ENCODE data around the gene NCBP3.

NCBP3 gene, protein sequence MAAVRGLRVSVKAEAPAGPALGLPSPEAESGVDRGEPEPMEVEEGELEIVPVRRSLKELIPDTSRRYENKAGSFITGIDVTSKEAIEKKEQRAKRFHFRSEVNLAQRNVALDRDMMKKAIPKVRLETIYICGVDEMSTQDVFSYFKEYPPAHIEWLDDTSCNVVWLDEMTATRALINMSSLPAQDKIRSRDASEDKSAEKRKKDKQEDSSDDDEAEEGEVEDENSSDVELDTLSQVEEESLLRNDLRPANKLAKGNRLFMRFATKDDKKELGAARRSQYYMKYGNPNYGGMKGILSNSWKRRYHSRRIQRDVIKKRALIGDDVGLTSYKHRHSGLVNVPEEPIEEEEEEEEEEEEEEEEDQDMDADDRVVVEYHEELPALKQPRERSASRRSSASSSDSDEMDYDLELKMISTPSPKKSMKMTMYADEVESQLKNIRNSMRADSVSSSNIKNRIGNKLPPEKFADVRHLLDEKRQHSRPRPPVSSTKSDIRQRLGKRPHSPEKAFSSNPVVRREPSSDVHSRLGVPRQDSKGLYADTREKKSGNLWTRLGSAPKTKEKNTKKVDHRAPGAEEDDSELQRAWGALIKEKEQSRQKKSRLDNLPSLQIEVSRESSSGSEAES

DNA sequence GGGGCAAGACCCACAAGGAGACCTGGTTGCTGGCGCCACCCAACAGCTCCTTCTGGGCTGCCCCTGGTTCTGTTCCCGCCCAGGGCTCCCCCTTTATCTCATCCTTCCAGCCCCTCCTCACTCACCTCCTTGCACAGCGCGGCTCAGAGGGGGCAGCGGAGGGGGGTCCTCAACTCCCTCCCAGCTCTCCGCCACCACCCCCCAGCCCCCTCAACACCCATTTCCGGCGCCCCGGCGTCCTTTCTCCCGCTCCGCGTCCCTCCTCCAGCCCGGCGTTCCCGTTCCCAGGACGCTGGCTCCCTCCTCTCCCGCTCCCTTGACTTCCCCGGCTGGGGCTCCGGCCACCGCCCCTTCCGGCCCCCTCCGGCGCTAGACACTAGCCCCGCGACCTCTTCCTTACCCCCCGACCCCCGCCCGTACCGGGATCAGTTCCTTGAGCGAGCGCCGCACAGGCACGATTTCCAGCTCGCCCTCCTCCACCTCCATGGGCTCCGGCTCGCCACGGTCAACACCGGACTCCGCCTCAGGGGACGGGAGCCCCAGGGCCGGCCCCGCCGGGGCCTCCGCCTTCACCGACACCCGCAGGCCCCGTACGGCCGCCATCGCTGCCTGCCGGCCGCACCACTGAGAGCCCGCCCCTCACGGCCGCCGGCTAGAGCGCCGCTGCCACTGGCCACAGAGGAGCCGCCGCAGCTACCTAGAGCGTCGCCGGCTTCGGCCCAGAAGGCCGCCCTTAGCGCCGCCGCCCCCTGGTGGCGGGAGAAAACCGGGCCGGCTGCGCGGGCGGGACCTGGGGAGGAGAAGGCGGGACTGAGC, at the start of gene NCBP3:
Gene NCBP3 (minus strand): TSS at position 626 of the 816 bp plus-strand sequence. CDS start 23 bp downstream, at position 603.
- DNase-seq (ENCODE audit: low spot score) = peak; percentile 95

DNA sequence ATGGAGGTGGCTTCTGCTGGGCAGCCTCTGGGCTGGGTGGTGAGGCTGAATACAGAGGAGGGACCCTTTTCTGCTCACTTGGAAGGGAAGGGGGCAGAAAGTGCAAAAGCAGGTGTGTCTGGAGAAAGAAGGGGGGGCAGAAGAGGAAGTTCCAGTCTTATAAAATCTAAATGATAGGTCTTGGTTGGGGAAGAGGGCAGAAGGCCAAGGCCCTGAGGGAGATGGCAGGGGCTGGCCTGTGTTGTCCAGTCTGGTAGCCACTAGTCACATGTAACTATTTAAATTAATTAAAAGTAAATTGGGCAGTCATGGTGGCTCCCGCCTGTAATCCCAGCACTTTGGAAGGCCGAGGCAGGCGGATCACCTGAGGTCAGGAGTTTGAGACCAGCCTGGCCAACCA, 49.3 kb upstream of the NCBP3 start:
- DNase-seq (ENCODE audit: low spot score) = no peak

DNA sequence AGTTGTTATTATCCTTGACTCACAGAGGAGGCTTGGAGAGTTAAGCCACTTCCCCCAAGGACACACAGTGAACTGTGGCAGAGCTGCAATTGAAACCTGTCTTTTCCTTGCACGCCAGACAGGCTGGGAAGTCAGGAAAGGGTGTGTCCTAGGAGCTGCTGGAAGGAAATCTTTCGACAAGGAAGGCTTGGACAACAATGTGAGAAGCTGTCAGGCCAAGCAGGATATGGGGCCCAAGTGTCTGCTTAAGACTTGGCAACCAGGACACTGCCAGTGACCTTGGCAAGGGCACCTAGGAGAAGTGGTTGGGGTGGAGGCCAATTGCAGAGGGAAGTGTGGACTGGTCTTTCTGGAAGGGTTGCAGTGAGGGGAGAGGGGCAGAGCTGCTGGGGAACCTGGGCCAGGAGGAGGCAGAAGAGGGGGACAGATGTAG, 48.9 kb upstream of the NCBP3 start:
- no peak for DNase-seq (ENCODE audit: low spot score)

DNA sequence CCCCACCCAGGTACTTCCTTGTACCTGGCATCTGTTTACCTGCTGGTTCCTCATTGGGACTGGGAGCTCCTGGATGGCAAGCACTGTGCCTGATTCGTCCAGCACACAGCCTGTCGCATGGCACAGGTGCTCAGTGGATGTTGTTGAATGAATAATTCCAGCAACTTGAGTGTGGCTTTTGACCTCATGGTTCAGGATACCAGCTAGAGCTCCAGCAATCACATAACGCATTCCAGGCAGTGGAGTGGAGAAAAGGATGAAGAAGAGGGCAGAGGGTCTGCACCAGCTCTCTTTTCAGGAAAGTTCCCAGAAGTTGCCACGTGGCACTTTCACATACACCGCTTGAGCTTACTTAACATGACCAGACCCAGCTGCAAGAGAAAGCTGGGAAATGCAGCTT, 48.1 kb upstream of the NCBP3 start:
- no peak for DNase-seq (ENCODE audit: low spot score)

DNA sequence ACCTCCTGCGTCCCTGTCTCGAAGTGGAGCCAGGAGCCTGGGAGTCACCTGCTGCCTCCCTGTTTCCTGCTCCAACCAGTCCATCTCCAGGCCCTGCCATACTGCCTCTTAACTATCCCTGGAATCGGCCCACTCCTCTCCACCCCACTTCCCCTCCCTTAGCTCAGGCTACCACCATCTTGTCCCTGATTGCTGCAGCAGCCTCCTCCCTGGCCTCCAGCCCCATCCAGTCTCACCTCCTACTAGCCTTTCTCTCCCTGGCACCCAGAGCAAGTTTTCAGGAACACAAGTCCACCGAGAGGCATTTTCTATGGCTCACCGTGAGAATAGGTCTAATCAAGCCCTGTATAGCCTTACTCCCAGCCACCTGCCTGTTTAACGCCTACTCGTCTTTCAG, 47.7 kb upstream of the NCBP3 start:
- no peak for DNase-seq (ENCODE audit: low spot score)

DNA sequence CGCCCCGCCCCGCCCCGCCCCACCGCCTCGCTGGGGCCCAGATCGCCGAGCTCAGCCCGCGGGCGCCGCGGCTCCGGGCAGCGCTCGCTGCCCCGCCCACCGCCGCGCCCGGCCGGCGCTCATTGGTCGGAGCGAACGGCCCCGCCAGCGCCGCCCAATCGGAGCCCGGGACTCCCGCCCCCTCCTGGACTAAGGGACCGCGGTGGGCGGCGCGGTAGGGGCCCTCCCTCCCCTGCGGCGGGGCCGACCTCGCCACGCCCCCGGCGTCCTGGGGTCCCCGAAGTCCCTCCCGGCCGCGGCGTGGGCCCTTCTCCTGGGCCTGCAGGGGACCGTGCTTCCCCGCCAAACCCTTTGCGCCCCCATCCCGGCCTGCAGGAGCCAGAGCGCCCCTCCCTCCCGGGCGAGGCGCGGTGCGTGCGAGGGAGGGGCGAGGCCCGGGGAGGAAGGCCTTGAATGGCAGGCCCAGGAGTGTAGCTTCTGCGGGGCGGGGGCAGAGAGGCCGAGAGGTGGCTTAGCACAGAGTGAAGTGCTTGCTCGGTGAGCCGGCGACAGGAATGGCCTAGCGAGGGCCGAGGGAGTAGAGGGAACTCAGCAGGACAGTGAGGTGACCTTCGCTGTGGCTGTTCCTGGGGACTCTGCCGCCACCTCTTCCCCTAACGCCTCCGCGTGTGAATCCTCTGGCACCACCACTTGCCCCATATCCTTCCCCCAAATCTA, 47.1 kb upstream of the NCBP3 start, which contains the start of gene CAMKK1:
Gene CAMKK1 (minus strand): TSS at position 51 of the 717 bp plus-strand sequence. CDS start 7,366 bp downstream, outside the sequence.
- DNase-seq (ENCODE audit: low spot score) = peak; percentile 84

DNA sequence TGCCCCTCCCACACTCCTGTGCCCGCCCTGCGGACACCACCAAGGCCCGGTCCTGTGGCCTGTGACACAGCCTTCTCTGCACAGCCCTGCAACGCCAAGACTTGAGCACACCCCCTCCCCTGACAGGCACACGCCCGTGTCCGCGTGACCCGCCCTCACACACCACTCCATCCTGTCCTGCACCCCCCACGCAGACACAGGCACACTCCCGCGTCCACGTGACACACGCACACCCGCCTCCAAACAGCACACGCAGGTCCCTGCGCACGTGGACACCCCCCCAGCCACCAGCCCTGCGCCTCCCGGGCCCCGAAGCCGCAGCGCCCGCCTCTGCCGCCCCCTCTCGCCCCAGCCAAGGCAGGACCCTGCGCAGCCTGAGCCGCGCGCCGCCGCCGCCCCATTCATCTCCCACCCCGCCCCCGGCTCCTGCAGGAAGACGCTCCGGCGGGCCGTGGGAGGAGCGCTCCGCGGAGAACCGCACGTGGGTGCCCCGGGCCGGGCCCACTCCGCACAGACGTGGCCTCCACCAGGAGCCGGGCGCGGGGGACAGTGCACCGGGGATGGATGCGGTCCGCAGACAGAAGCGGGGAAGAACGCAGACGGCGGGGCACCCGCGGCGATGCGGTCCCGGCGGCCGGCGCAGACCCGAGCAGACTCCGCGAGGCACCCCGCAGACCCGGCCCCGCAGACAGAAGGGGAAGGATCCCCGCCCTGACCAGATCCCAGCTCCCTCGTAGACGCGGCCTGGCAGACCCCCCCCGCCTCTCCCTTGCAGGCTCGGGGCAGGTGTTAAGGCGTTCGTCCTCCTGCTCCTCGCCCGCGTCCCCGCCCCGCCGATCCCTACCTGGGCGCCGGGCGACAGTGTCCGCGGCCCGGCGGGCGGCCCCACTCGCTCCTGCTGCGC, 46.3 kb upstream of the NCBP3 start:
- no peak for DNase-seq (ENCODE audit: low spot score)

DNA sequence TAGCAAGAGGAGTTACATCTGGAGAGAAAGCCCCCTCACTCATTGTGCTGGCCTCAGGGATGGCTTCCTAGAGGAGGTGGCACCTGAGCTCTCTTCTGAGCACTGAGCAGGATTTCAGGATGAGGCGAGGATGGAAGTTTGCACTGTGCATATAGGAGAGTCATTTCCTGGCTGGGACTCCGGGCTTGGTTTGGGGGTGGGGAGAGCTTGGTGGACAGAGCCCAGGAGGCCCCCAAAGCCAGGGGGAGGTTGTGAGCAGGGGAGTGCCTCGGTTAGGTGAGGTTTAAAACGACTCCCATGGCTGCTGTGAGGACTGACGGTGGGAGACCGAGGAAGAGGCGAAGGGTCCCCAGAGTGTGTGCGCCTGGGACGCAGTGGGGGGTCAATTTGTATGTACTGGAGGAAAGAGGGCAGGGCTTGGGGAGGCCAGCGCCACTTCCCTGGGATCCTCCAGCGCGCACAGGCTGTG, 45.6 kb upstream of the NCBP3 start:
- DNase-seq (ENCODE audit: low spot score) = no peak

DNA sequence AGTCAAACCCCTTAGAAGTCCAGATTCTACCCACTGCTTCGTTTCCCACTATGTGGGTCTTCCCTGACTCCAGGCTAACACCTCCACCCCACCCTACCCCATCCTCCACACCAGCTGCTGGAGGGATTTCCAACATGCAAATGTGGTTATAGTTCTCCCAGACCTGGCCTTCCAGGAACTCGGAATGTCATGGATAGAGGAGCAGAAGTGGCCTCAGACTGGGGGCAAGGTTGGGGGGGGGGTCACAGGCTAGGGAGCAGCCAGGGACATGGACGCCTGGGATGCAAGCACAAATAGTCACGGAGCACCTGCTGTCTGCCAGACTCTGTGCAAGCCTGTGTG, 44.8 kb upstream of the NCBP3 start:
- no peak for DNase-seq (ENCODE audit: low spot score)

DNA sequence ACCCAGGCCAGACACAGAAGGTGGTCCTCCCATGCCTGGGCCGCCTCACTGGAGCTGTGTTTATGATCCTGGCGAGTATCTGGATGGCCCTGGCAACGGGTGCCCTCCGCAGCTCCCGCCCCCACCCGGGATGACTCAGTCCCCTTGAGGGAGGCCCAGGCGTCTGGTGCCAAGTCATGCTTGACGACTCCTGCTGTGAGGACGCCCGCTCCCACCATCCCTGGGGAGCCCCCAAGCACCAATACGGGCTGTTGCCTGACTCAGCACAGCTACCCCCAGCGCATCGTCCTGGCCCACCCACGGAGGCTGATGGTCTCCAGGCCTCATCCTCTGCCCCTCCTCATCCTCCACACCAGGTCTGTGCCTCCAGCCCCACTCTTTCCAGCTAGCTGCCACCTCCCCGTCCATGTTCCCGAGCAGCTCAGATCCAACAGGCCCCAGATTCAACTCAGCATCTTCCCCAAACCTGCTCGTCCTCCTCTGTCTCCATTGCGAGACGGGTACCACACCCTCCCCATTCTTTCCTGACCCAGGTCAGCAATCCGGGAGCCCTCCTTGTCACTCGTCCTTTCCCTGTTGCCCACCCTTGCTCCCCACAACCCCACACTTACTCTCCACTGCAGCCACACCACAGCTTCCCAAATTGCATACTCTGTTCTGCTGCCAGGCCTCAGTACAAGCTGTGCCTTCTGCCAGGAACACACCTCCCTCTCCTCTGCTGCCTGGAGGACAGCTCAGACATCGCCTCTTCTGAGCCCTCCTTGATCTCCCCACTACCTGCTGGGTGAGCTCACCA, 44.2 kb upstream of the NCBP3 start:
- DNase-seq (ENCODE audit: low spot score) = peak; percentile 33

DNA sequence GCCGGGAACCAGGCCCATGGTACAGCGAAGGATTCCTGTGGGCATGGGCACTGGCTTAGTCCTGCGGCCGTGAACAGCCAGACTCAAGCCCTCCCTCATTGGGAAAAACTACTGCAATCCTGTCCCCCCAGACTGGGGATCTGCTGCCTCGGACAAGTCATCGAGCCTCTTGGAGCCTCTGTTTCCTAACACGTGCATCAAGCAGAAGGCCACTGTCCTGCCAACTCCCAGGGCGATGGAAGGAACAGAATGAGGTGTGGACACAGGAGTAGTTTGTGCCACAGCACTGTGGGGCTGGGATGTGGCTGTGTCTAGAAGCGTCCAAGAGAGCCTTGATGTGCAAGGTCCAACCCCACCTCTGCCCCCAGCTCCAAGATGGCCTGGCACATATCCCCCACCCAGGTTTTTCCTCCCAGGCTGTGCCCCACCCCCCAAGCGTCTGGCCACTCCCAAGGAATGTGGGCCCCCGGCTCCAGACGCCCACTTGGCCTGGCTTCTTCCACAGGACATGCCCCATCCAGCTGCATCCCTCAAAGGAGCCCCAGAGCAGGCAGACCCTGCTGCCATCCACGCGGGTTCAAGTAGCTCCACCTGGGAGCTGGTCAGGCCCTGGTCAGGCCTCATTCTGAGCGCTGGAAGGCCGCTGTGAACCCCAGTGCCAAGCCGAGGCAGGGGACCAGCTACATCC, 43.4 kb upstream of the NCBP3 start:
- no peak for DNase-seq (ENCODE audit: low spot score)

DNA sequence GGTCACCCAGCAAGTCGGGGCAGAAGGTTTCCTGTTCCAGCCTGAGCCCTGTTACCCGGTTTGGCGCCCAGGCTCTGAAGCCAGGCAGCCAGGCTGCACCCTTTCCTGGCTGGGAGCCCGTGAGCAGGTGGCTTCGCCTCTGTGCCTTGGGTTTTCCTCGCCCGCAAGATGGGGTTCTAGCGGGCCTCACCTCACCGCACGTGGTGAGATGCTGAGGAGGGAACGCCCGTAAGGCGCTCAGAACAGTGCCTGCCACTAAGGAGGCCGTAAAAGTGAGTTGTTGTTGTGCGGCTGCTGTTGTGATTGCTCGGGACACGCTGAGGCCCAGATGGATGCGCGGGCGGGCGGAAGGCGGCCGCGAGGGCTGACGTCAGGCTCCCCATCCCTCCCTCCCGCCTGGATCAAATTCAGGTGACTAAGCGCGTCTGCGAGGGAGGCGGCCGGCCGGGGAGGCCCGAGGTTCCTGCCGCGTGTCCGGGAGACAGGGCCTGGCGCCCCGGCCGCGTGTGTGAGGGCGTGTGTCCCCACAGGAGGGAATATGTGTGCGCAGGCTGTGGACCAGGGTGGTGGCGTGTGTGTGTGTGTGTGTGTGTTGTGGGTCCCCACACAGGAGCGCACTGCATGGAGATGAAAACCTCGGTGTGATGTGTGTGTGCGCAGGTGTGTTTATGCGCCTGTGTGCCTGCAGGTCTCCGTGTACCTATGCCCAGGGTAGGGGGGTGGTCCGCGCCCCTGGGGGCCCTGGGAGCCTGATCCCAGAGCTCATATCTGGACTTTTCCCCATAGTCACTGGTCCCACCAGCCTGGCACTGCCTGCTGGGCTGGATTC, 42.5 kb upstream of the NCBP3 start:
- no peak for DNase-seq (ENCODE audit: low spot score)

DNA sequence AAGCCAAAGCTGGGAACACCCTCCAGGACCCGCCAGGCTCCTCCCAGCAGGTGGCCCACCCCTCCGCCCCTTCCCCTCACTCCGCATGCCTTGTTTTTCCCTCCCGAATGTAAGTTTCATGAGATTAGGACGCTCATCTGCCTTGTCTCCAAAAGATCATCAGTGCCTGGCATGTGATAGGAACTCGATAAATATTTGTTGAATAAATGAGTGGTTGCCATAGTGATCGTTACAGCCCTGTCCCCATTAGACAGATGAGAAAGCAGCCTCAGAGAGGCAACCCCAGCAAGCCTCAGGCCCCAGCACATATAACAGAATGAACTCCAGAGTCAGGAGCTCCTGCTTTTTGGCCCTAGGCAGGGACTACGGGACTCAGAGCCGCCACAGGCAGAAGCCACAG, 41.8 kb upstream of the NCBP3 start:
- no peak for DNase-seq (ENCODE audit: low spot score)

DNA sequence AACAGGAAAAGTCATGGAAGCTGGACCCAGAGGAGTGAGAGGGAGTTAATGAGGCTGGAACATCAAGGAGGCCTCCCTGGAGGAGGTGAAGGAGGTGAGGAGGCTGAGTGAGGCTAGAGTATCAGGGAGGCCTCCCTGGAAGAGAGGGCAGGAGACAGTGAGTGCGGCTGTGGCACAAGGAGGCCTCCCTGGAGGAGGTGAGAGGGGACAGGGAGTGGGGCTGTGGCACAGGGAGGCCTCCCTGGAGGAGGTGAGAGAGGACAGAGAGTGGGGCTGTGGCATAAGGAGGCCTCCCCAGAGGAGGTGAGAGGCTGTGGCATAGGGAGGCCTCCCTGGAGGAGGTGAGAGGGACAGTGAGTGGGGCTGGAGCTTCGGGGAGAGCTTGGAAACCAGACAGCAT, 41.3 kb upstream of the NCBP3 start:
- no peak for DNase-seq (ENCODE audit: low spot score)

DNA sequence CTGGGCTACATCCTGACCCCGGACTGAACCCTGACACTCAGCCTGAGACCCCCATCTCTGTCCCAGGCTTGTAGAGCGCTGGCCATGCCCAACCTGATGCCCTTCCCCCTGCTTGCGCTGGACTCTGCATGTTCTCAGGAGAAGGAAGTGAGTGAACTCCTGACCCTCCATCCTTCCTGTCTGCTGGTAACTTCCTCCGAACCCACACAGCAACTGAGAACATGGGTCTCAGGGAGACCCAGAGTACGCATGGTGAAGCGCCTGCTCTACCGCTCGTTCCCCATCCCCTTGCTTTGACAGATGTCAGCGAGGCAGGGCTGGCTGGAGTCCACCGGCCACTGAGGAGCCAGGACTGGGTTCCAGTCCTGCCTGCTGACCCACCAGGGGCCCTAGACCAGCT, 40.7 kb upstream of the NCBP3 start:
- no peak for DNase-seq (ENCODE audit: low spot score)

DNA sequence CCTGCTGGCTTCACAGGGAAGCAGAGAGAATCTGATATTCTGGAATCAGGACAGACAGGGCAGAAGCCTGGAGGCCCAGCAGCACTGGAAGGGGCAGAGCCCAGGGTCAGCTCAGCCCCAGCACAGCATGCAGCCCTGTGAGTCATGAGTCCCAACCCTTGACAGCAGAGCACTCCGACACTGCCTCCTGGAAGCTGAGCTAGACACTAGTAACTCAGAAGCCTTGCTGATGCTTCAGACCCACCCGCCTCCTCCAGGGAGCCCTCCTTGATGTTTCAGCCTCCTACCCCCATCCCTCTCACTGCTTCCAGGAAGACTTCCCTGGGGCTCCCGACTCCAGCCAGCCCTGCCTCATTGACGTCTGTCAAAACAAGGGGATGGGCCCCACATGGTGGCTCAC, 39.9 kb upstream of the NCBP3 start:
- DNase-seq (ENCODE audit: low spot score) = no peak

DNA sequence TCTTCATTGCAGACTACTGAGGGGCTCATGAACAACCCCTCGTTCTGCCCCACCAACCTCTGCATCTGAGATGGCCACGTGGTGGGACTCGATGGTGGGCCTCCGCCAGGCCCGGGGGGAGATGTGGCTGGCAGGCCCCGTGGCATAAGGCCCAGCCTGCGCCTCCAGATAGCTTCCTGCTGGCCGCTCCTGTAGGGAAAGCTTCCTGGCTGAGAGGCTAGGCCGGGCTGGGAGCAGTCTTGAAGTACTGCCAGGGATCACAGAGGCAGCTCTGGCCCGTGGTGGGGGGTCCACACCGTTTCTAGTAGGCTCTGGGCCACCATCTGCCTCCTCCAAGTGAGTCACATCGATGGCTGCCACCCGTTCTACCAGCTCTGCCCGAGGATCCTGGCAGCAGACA, 39.2 kb upstream of the NCBP3 start:
- no peak for DNase-seq (ENCODE audit: low spot score)

DNA sequence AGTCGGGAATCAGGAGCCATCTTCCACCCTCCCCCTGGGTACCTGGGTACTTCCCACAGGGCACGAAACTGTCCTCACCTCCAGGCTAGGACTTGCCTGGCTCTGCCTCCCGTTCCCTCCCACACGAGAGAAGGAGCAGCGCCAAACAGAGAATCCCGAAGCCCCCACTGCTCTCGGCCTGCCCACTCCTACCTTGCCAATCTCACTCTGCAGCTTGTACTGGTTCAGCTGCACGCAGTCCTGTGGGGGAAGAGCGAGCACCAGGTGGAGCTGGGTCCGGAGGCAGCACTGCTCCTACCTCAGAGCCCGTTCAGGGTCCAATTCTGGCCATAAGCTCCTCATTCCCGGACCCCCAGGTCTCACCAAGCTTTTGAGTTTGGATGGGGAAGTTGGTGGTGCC, 38.1 kb upstream of the NCBP3 start:
- DNase-seq (ENCODE audit: low spot score) = no peak

DNA sequence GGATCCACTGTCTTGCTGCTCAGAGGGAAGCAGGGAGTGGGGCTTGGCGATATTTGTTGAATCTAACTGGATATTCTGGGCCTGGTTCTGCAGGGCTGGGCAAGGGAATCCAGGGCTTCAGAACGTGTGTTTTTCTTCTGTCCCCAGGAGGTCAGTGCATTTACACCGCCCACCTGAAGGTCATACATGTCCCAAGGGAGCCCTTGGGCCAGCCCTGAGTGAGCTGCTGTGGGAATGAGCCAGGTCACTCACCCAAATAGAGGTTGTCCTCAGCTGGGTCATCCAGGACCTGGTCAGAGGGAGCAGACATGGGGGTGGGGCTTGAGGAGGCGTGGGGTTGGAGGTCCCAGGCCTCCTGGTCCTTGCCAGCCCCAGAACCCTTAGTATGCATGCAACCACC, 36.2 kb upstream of the NCBP3 start:
- DNase-seq (ENCODE audit: low spot score) = no peak
